ENCODE measurements around the gene TRIP12.

DNA sequence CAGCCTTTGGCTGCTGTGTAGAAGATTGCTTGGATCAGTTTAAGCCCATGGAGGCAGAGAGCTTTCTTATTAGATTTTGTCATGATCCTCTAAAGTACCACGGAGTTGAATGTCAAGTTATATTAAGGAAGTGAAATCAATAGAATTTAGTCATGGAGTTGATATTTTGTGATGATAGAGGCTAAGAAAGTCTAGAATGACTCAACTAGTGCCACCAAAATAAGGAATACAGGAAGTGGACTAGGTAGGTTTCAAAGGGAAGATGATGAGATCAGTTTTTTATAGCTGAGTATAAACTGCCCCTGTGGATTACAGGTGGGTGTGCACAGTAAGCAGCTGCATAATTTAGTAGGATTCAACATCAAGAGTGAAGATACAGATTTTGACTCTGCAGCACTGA, 25.7 kb upstream of the TRIP12 start:
- TF ChIP-seq POLR2AphosphoS5 (IDR thresholded peaks at IDR 0.05; ENCODE audit: low read depth, low read length) = no peak
- TF ChIP-seq, protein P1, sequence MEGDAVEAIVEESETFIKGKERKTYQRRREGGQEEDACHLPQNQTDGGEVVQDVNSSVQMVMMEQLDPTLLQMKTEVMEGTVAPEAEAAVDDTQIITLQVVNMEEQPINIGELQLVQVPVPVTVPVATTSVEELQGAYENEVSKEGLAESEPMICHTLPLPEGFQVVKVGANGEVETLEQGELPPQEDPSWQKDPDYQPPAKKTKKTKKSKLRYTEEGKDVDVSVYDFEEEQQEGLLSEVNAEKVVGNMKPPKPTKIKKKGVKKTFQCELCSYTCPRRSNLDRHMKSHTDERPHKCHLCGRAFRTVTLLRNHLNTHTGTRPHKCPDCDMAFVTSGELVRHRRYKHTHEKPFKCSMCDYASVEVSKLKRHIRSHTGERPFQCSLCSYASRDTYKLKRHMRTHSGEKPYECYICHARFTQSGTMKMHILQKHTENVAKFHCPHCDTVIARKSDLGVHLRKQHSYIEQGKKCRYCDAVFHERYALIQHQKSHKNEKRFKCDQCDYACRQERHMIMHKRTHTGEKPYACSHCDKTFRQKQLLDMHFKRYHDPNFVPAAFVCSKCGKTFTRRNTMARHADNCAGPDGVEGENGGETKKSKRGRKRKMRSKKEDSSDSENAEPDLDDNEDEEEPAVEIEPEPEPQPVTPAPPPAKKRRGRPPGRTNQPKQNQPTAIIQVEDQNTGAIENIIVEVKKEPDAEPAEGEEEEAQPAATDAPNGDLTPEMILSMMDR (IDR thresholded peaks at IDR 0.05) = no peak
- TF ChIP-seq, protein P2, sequence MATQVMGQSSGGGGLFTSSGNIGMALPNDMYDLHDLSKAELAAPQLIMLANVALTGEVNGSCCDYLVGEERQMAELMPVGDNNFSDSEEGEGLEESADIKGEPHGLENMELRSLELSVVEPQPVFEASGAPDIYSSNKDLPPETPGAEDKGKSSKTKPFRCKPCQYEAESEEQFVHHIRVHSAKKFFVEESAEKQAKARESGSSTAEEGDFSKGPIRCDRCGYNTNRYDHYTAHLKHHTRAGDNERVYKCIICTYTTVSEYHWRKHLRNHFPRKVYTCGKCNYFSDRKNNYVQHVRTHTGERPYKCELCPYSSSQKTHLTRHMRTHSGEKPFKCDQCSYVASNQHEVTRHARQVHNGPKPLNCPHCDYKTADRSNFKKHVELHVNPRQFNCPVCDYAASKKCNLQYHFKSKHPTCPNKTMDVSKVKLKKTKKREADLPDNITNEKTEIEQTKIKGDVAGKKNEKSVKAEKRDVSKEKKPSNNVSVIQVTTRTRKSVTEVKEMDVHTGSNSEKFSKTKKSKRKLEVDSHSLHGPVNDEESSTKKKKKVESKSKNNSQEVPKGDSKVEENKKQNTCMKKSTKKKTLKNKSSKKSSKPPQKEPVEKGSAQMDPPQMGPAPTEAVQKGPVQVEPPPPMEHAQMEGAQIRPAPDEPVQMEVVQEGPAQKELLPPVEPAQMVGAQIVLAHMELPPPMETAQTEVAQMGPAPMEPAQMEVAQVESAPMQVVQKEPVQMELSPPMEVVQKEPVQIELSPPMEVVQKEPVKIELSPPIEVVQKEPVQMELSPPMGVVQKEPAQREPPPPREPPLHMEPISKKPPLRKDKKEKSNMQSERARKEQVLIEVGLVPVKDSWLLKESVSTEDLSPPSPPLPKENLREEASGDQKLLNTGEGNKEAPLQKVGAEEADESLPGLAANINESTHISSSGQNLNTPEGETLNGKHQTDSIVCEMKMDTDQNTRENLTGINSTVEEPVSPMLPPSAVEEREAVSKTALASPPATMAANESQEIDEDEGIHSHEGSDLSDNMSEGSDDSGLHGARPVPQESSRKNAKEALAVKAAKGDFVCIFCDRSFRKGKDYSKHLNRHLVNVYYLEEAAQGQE (IDR thresholded peaks at IDR 0.05; ENCODE audit: insufficient read depth in 1 of 2, low read depth in 2 of 2, low read length in 1 of 2) = no peak
- no peak for TF ChIP-seq SIN3A (IDR thresholded peaks at IDR 0.05; ENCODE audit: borderline replicate concordance, insufficient read depth, low read depth, low read length)
